ENCODE measurements around the gene CFAP299. TPM values are rescaled to one million over a fixed set of nuclear protein-coding genes. Genes with fewer than 3 reads are reported as not detected.

Gene CFAP299
- total RNA-seq, 4 donors from 2014 or later, result 0.79 TPM; not detected in 3

- ATAC-seq (ENCODE audit: low FRiP score) (no peak), DNase-seq (ENCODE audit: low spot score) (no peak)
- TF ChIP-seq, protein P1, sequence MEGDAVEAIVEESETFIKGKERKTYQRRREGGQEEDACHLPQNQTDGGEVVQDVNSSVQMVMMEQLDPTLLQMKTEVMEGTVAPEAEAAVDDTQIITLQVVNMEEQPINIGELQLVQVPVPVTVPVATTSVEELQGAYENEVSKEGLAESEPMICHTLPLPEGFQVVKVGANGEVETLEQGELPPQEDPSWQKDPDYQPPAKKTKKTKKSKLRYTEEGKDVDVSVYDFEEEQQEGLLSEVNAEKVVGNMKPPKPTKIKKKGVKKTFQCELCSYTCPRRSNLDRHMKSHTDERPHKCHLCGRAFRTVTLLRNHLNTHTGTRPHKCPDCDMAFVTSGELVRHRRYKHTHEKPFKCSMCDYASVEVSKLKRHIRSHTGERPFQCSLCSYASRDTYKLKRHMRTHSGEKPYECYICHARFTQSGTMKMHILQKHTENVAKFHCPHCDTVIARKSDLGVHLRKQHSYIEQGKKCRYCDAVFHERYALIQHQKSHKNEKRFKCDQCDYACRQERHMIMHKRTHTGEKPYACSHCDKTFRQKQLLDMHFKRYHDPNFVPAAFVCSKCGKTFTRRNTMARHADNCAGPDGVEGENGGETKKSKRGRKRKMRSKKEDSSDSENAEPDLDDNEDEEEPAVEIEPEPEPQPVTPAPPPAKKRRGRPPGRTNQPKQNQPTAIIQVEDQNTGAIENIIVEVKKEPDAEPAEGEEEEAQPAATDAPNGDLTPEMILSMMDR (IDR thresholded peaks at IDR 0.05), result no peak
Measured at GRCh38 chr4:80931631-80932081, 596.1 kb downstream of the CFAP299 start.

DNA sequence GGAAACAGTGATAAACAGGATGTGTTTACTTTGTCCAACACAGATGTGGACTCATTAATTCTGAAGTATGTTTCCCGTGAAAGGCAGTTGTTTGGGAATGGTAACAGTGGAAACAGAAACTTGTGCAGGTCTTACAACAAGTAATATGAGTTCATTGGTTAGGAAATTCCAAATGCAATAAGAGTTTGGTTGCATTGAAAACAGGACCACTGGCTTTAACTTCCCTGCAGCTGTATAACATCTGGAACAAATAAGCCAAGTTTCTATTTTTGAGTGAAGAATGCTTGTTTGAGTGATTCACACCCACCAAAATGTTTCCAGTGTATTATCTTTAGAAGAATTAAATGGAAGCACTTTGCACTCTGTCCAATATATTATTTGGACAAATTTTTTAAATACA, 612.6 kb downstream of the CFAP299 start:
- TF ChIP-seq, protein P1 (IDR thresholded peaks at IDR 0.05), result no peak
- no peak for ATAC-seq (ENCODE audit: low FRiP score)
- no peak for DNase-seq (ENCODE audit: low spot score)

- no peak for ATAC-seq (ENCODE audit: low FRiP score)
- DNase-seq (ENCODE audit: low spot score), result no peak
- TF ChIP-seq, protein P1 (IDR thresholded peaks at IDR 0.05), result no peak
Measured at GRCh38 chr4:80948995-80949394, 613.5 kb downstream of the CFAP299 start.

- no peak for DNase-seq (ENCODE audit: low spot score)
- no peak for ATAC-seq (ENCODE audit: low FRiP score)
- TF ChIP-seq, protein P1 (IDR thresholded peaks at IDR 0.05), result no peak
Measured at GRCh38 chr4:80956421-80956820, 620.9 kb downstream of the CFAP299 start.

GRCh38 chr4:80963051-80963450, 627.5 kb downstream of the CFAP299 start:
- TF ChIP-seq, protein P1 (IDR thresholded peaks at IDR 0.05), result no peak
- DNase-seq (ENCODE audit: low spot score), result no peak
- ATAC-seq (ENCODE audit: low FRiP score), result no peak

DNA sequence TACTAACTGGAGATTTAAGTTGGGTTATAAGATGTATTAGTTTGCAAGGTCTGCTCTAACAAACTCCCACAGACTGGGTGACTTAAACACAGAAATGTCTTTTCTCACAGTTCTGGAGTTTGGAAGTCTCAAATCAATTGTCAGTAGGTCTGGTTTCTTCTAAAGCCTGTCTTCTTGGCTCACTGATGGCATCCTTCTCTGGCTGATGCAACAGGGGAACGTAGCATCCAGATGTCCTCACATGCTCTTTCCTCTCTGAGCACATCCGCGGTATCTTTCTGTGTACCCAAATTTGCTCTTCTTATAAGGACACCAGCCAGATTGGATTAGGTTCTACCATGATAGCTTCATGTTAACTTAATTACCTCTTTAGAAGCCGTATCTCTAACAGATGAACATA, 631.8 kb downstream of the CFAP299 start:
- ATAC-seq (ENCODE audit: low FRiP score), result no peak
- TF ChIP-seq, protein P1 (IDR thresholded peaks at IDR 0.05), result no peak

DNA sequence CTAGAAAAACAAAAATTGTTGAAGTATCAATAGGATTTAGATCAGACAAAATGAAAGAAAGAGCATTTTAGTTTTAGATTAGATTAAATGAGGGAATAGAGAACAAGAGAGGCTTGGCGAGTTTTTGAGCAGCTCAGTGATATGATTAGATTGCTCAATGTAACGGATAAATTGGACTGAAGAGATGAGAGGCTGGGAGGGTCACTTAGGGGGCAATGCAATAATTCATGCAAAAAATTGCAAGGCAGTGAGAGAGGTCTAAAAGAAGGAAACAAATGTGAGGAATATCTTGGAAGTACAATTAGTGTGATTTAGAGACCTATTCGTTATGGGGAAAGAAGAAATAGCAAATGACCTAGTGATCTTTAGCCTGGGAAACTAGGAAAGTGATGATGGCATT, 644.7 kb downstream of the CFAP299 start:
- no peak for ATAC-seq (ENCODE audit: low FRiP score)
- DNase-seq (ENCODE audit: low spot score), result no peak
- TF ChIP-seq, protein P1 (IDR thresholded peaks at IDR 0.05), result no peak

More for the DNA sequence above, 631.8 kb downstream of the CFAP299 start:
- no peak for DNase-seq (ENCODE audit: low spot score)

All from omental fat pad (tissue), 4 donors.